Glutamatergic neuron (in vitro differentiated cells): ENCODE measurements around the gene RGCC. TPM values are rescaled to one million over a fixed set of nuclear protein-coding genes. Genes with fewer than 3 reads are reported as not detected.

Experiments
- DNase-seq: peaks from one replicate; pipeline ENCODE4 v3.0.0; 2022
- H3K27ac Mint-ChIP-seq: one replicate; pipeline ENCODE4 v1.8.0; 2020; ENCODE audit warnings: mild to moderate bottlenecking, mixed read lengths, inconsistent platforms; ENCODE audit not compliant: unreplicated experiment
- H3K27me3 Mint-ChIP-seq: one replicate; pipeline ENCODE4 v1.8.0; 2020; ENCODE audit warnings: mild to moderate bottlenecking, moderate library complexity, mixed read lengths, inconsistent platforms; ENCODE audit not compliant: unreplicated experiment
- H3K36me3 Mint-ChIP-seq: one replicate; pipeline ENCODE4 v1.8.0; 2020; ENCODE audit warnings: mild to moderate bottlenecking, mixed read lengths, inconsistent platforms; ENCODE audit not compliant: unreplicated experiment
- H3K4me1 Mint-ChIP-seq: one replicate; pipeline ENCODE4 v1.8.0; 2020; ENCODE audit warnings: mild to moderate bottlenecking, low read depth, mixed read lengths, inconsistent platforms; ENCODE audit not compliant: unreplicated experiment
- H3K4me3 Mint-ChIP-seq: one replicate; pipeline ENCODE4 v1.8.0; 2020; ENCODE audit warnings: mild to moderate bottlenecking, mixed read lengths, inconsistent platforms; ENCODE audit not compliant: unreplicated experiment
- H3K9me3 Mint-ChIP-seq: one replicate; pipeline ENCODE4 v1.8.0; 2020; ENCODE audit warnings: mild to moderate bottlenecking, moderate library complexity, mixed read lengths, inconsistent platforms; ENCODE audit not compliant: unreplicated experiment
- CTCF ChIP-seq: fragments of 200-600 bp; sonication (generic); IDR thresholded peaks from one replicate; pipeline ENCODE4 v1.5.0; 2021; ENCODE audit not compliant: partially characterized antibody, unreplicated experiment
- total RNA-seq: library from RNA; stranded (reverse); fragmentation: NEBNext Ultra II Directional; extraction: Animal tissue kit (Norgen Biotek cat#: 25700); gene quantifications from one replicate; pipeline ENCODE4 v1.2.1, GENCODE V29; 2021; ENCODE audit not compliant: unreplicated experiment

The RGCC gene
- total RNA-seq, 1 donor from 2014 or later = not detected

GRCh38 chr13:41461527-41462139 lies 4.3 kb downstream of the RGCC start:
- Mint-ChIP-seq H3K4me3 (no peak overlapping the region), H3K36me3 (no peaks in the 10 kb centered on the region), H3K27me3 (peaks cover 11% of the 10 kb centered on the region), H3K27ac (no peak overlapping the region), H3K4me1 (no peaks in the 10 kb centered on the region), H3K9me3 (no peaks in the 10 kb centered on the region)
- TF ChIP-seq CTCF = no peak
- no peak for DNase-seq

GRCh38 chr13:41462427-41462826 lies 5.1 kb downstream of the RGCC start:
- H3K27ac Mint-ChIP-seq = no peak overlapping the region
- no peak for DNase-seq
- no peaks in the 10 kb centered on the region for H3K9me3 Mint-ChIP-seq
- H3K27me3 Mint-ChIP-seq = peaks cover 8% of the 10 kb centered on the region
- no peak overlapping the region for H3K4me3 Mint-ChIP-seq
- no peaks in the 10 kb centered on the region for H3K4me1 Mint-ChIP-seq
- H3K36me3 Mint-ChIP-seq = no peaks in the 10 kb centered on the region
- TF ChIP-seq CTCF = no peak

- H3K4me3 Mint-ChIP-seq = no peak overlapping the region
- H3K4me1 Mint-ChIP-seq = no peaks in the 10 kb centered on the region
- H3K27me3 Mint-ChIP-seq = peaks cover 5% of the 10 kb centered on the region
- H3K27ac Mint-ChIP-seq = no peak overlapping the region
- no peak for DNase-seq
- TF ChIP-seq CTCF = no peak
- H3K9me3 Mint-ChIP-seq = no peaks in the 10 kb centered on the region
- H3K36me3 Mint-ChIP-seq = no peaks in the 10 kb centered on the region
Measured at GRCh38 chr13:41463838-41464602, 6.7 kb downstream of the RGCC start.

- Mint-ChIP-seq H3K36me3 (no peaks in the 10 kb centered on the region), H3K9me3 (no peaks in the 10 kb centered on the region), H3K27ac (no peak overlapping the region), H3K4me3 (no peak overlapping the region), H3K27me3 (peaks cover 3% of the 10 kb centered on the region), H3K4me1 (no peaks in the 10 kb centered on the region)
- TF ChIP-seq CTCF = no peak
- no peak for DNase-seq
Measured at GRCh38 chr13:41465241-41465847, 8.0 kb downstream of the RGCC start.

GRCh38 chr13:41465898-41466320 lies 8.6 kb downstream of the RGCC start:
- Mint-ChIP-seq H3K27ac (no peak overlapping the region), H3K4me1 (no peaks in the 10 kb centered on the region), H3K27me3 (peaks cover 3% of the 10 kb centered on the region), H3K36me3 (no peaks in the 10 kb centered on the region), H3K9me3 (no peaks in the 10 kb centered on the region), H3K4me3 (no peak overlapping the region)
- DNase-seq = no peak
- no peak for TF ChIP-seq CTCF
